GM19240 (cell line): ENCODE results near the gene MAX.

Experiments
- DNase-seq: peaks from one replicate; pipeline ENCODE4 v3.0.0; 2011; ENCODE audit warnings: low spot score; ENCODE audit not compliant: insufficient read length

MAX gene, protein sequence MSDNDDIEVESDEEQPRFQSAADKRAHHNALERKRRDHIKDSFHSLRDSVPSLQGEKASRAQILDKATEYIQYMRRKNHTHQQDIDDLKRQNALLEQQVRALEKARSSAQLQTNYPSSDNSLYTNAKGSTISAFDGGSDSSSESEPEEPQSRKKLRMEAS

DNA sequence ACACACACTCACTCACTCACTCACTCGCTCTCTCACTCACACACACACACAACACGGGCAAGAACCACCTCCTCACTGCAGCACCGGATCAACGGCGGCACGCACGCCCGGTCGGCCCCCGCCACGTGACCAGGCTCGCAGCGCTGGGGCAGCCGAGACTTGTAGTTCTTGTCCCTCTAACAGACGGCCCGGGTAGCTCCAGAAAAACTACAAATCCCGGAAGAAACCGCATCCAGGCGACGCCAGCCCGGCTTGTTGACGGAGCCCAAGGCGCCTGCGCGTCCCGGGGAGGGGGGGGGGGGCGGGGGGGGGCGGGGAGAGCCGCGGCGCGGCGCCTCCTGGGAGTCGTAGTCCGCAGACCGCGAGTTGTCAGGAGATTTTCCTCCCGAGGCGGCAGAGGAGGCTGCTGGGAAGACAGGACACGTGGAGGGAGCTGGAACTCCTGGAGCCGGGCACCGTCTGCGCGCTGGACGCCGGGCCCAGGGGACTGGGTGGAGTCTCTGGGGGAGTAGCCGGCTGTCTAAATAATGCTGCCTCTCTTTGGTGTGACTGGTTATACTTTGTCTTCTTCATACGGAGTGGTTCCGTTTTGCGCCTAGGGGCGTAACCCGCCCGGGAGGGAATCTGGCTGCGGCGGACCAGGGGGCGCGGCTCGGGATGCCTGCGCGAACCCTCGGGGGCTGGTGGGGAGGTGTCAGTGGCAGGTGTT lies at the start of gene MAX:
MAX (minus strand) TSS at position 77 of the 709 bp plus-strand sequence. CDS start 178 bp downstream, outside the sequence.
- DNase-seq, result peak; percentile 87

DNA sequence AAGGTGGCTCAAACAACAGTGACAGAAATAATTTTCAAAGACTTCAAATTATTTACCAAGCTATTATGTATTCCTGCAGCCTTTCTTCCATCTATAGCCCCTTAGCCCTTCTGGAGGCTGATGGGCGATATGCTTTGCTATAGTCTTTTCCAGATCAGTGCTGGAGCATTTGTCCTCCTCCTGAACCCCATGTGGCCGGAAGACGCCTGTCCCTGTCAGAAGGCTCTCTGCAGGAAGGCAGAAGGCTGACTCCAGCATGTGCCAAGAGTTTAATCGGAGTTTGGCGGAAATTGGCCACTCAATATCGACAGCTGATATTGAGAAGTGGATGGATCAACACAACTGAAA lies 49.3 kb upstream of the MAX start:
- DNase-seq, result no peak

DNA sequence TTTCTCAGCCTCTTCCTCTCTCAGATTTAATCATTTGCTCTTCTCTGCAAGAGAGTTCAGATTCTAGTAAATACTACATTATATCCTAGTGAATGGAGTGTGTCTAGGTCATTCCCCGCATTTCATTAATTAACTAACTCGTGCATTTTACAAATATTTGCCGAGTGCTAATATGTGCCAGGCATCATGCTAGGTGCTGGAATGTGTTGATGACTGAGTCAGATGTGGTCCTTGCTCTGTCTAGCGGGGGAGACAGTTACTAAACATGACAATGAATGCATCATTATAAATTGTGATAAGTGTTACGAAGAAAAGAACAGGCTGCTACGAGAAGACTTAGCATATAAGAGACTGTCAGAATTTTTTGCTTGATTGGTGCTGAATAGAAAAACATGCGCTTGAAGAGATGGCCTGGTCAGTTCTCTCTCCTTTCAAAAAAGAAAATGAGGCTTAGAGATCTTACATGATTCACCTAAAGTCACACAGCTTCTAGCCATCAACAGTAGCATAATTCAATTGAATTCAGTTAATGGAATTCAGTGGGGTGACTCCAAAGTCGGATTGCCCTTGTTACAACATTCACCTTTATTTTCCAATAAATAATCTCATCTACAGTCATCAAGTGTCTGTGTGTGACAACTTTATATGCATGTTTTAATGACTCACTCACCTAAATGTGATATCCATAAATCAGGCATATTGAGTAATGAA lies 48.7 kb upstream of the MAX start:
- DNase-seq, result no peak

DNA sequence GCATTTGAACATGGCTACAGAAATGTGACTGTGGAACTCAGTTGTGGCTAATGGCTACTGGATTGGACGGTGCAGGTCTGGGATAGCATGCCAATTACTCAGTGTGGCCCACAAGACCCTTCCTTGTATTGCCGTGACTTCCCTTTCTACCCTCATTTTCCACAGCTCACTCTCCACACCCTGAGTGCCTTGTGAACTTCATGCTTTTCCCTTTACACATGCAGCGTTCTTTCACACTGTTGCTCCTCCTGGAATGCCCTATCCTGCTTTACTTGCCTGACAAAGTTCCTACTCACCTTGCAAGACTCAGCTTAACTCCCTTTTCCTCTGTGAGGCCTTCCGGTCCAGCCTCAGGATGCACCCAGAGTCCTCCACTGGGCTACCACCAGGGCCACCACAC lies 46.8 kb upstream of the MAX start:
- no peak for DNase-seq

DNA sequence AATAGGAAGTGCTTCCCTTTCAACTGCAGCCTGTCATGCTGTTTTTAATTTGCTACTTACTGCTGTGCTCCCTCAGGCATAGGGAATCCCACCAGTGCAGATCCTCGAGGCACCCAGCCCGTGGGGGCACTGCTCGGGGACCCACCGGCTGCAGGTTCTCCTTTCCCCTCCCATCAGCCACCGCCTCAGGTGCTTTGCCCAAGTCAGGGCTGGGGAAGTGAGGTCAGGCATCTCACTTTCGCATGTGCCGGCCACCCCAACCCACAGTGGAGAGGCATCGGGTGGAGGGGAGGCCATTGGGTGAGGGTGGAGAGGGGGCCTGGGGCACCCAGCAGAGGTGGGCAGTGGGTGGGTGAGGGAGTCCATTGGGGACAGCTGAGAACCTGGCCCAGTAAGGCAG lies 41.9 kb upstream of the MAX start:
- no peak for DNase-seq

DNA sequence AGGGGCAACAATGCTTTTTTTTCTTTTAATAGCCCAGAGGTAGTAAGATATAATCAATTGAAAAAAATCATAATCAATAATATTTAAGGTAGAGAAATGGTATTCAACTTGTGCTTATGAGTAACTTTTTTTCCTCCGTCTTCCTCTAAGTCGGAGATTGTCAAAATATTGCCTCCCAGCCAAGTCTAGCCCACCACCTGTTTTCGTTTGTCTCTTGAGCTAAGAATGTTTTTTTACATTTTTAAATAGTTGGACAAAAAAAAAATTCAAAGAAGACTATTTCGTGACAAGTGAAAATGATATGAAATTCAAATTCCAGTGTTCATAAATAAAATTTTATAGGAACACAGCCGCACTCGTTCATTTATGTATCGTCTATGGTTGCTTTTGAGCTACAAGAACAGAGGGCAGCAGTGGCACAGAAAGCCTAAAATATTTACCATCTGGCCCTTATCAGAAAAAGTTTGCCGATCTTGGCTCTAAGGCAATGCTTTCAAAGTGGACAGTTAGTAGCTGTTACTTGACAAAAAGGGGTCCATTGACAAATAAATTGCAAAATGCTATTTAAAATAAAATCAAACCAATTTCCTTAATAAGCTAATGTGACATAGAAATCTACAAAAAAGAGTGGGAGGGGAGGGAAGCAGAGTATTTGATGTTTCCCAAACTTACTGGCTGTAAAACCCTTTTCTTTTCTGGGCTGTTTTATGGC lies 40.8 kb upstream of the MAX start:
- DNase-seq, result no peak

DNA sequence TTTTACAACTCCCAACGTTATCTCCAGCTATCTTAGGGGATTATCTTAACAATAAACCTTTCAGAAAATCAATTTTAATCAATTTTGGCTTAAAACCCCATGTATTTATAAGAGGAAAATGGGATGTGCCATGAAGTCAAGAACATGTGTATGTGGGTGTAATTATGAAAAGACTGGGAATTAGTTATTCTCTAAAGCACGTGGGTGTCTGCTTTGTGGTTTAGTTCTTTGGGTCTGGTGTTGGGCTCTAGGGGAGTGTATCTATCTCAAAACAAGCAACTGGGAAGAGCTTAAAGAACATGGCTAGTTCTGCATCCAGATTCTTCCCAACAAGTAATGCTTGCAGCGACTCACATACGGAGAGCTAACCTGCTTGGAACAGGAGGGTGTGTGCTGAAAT lies 40.1 kb upstream of the MAX start:
- DNase-seq, result no peak

DNA sequence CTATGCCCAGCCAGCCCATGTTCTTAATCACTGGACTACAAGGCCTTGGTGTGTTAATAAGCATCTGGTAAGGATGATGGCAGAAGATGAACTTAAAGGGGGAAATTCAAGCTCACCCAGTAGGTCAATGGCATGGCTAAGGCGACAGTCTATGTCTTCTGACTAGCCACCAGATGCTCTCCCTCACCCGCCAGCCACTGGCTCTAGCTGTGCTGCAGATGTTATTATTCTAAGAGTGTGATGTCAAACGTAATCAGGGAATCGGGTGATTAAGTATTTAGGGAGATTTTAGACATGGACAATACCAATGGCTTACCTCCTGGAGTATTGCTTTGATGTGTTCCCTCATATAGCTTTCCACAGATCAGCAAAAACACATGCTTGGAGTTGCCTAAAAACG lies 39.2 kb upstream of the MAX start:
- no peak for DNase-seq

DNA sequence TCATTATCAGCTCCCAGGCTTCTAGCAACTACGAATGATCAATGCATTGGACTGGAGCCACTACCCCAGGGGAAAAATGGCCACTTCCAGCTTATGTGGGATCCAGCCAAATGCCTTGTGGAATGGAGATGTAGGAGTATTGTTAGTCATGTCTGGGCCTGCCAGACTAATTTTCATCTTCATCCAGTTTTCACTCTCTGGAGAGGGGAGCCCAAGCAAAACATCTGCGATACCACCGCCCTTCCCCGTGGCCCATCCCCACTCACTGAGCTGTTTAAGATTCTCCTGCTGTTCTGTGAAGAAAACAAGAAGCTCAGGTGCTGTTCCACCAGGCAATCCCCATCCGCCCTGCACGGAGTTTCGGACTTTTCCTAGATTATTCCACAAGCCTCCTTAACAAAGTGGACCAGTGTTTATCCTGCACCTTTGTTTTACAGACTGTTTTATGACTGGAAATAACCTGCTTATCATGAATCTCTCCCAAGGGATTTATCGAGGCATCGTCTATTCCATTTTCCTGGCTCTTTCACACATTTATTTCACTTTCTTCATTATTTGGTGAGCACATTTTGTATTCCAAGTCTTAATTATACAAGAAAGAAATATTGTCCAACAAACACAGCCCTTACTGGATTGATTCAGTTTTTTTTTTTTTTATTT lies 35.5 kb upstream of the MAX start:
- no peak for DNase-seq

DNA sequence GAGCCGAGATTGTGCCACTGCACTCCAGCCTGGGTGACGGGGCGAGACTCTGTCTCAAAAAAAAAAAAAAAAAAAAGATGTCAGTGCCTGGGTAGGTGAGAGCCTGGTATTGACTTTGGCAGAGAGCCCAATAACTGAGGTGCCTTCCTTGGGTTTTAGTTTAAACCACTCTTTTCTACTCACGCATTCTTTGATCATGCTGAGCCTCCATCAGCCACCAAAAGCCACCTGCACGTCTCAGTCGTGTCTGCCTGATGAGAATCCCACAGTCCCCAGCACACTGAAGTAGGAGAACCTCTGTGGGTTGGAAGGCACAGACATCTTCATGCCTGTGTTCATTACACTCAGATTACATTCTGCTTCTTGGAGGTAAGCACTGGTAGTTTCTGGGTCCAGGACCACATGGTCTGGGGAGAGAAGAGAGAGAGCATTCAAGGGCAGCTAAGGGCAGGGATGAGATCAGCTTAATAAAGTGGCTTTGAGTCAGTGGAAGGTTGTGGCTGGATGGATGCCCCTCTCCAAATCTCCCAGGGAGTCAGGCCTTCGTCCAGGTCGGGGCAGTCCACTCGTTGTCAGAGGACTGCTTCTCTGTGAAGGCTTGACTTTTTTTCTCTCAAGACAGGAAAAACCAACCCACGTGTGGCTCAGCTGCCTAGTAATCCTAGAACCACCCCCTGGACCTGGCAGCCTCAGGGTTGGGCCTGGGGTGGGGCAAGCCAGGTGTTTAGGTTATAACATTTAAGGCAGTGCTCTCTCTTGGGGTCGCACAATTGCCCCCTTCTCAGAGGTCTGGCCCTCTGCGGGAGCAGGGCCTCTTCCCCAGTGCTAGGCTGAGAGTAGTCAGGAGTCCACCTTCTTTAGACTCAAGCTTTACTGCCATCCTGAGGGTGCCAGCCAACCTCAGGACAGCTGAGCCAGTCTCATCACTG lies 32.6 kb upstream of the MAX start:
- DNase-seq, result no peak

DNA sequence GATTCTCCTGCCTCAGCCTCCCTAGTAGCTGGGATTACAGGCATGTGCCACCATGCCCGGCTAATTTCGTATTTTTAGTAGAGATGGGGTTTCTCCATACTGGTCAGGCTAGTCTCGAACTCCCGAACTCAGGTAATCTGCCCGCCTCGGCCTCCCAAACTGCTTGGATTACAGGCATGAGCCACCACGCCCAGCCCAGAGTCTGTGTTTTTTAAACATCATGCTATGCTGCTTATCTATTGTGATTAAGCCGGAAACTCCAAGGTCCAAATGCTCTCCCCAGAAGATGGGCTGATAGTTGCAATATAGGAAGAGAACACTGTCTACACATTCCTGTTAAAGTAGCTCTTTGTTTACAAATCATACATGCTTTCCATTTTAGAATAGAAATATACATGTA lies 30.5 kb upstream of the MAX start:
- no peak for DNase-seq

DNA sequence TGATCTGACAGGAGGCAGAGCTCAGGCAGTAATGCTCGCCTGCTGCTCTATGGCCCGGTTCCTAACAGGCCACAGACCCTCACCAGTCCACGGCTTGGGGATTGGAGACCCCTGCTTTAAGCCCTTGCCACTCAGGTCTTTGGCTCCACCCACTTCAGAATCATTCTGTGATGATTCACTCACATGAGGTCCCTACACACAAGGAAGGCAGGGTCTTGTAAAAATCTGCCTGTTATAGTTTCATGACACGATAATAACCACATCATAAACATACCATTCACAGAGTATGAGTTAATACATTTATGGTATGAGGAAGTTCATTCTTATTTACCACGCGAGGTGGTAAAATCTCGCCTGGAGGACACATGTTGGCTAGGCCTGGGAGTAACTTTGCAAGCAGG lies 29.0 kb upstream of the MAX start:
- no peak for DNase-seq

DNA sequence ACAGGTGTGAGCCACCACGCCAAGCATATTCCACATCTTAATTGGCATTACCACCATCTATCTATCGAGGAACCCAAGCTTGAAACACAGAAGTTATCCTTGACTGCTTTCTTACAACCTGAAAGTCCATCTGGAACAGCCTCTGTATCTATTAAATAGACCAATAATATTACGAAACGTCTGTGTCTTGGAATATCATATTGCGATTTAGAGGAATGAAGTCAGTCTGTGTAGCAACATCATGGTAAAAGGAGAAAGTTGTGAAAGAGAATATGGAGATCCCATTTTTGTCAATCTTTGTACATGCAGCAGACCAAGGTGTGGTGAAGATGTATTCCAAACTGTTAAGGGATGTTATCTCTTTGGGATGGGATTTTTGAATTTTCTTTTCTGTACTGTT lies 25.8 kb upstream of the MAX start:
- no peak for DNase-seq

DNA sequence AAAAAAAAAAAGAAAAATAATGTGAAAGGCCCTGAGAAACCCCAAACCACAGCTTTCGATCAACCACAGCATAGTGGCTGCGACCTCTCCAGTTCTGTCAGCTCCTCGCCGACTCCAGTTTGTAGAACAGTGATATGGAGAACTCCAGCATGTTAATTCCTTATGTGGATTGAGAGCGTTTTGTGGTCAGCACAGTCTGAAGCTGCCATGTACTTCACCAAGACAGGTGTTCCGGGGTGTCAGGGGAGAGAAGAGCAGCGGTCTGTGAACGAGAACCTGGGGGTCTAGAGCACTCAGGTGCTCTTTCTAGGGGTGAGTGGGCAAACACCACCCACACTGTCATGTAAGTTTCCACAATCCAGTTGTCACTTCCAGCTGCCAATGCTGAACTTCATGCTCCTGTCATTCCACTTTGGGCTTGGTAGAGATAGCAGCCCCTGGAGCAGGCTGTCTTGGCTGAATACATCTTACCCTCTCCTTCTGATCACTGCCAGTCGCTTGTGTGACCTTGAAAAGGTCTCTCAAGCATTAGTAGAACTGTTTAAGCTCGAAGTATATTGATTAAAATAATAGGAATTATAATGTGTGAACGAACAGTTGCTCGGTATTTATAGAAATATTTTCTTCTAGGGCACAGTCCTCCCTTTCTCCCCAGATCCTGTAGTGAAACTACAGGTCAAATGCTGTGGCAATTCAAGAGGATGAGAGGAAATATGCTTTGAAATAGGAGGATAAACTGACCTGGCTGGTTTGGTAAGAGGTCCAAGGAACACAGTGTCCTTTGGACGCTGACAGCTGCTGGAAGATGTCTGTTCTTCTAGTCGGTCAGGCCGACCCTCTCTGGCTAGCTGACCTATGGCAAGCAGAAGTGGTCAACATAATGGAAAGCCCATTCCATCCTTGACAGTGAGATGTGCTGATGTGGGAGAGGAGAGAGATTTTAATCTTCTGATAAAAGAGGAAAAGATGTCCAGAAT lies 15.7 kb upstream of the MAX start:
- no peak for DNase-seq

DNA sequence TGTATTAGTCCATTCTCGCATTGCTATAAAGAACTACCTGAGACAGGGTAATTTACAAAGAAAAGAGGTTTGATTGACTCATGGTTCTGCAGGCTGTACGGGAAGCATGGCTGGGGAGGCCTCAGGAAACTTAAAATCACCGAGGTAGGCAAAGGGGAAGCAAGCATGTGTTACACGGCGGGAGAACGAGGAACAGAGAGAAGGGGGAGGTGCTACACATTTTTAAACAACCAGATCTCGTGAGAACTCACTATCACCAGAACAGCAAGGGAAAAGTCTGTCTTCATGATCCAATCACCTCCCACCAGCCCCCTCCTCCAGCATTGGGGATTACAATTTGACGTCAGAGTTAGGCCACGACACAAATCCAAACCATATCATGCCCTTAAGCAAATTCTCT lies 13.3 kb upstream of the MAX start:
- no peak for DNase-seq

DNA sequence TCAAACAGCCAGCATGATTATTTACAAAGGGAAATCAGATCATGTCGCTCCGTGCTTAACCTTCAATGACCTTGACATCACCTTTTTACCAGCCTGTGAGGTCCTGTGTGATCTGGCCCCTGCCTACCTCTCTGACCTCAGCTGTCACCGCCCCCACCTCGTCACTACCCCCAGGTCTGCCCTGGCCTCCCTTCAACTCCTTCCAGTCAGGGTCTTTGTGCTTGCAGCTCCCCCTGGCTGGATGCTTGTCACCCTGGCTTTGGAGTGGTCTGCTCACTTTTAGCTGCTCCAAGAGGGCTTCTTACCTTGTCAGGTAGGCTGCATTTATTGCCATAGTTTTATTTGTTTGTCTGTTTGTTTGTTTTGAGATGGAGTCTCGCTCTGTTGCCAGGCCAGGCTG lies 8.2 kb upstream of the MAX start:
- DNase-seq, result no peak

DNA sequence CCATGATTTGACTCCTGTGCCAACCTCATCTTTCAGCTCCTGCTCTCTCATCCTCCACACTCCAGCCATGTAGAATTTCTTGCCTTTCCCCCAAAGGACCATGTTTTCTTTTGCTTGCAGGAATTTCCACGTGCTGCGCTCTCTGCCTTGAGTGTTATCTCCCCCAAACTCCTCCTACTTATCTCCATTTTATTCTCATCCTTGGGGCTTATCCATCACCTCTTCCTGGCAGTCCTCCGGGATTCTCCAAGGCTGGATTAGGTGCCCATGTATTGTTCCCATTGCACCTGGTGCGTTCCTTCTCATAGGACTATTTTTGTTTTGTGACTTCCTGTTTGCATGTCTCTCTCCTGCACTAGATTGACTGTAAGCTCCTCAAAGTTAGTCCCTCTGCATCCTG lies 7.0 kb upstream of the MAX start:
- no peak for DNase-seq

DNA sequence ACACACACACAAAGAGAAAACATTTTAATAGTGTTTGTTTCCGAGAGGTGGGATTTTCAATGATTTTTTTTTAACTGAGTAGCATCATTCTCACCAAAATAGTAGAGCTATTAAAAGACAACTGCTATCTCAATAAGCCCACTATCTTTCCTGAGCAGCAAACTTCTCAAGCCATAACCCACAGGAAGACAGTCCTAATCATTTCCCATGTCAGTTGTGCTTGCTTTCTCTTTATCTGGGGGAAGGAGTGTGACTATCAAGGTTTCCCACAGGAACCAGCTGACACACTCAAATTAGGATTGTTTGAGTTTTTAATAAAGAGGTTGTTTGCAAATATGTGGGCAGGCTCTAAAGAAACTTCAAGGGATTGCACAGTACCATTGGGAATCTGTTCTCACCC lies 4.9 kb upstream of the MAX start:
- DNase-seq, result no peak

DNA sequence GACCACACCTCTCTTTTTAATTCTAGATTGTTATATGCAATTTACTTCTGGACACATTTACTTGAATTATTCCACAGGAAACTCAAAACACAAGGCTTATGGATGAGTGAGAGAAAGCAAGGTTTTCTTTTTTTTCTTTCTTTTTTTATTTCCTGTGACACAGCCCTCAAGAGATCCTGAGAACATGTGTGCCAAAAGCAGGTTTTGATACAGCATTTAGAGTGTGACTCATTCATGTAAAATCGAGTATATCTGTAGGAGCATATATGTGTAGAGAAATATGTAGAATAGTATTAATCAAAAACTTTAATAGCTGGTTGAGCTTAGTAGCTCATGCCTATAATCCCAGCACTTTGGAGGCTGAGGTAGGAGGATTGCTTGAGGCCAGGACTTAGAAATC lies 4.4 kb upstream of the MAX start:
- DNase-seq, result no peak

DNA sequence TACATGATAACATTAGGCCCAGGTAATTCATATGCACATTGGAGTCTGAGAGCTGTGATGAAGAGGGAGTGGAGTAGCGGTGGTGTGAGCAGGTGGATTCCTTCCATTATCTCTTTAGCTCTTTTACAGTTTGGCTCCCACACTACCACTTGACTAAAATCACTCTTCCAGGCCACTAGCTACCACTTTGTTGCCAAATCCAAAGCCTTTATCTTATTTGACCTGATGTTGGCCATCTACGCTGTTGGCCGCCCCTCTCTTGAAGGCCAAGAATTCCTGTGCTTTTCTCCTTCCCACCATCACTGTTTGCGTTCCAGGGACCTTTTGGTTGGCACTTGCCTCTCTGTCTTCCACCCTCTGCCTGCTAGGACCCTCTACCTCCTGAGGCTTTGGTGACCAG lies 4.0 kb upstream of the MAX start:
- no peak for DNase-seq
